Large intestine (tissue), 12 donors: Measurements from ENCODE around the gene ZNF827. TPM values are rescaled to one million over a fixed set of nuclear protein-coding genes. Genes with fewer than 3 reads are reported as not detected.
A peak's percentile ranks its signal among the peaks of the same experiment; 100 is the strongest.

Experiments
- DNase-seq, 2 donors: peaks; one replicate each; pipeline versions ENCODE4 v3.0.0 to v3.0.0-alpha.2; 2013
- H3K27ac ChIP-seq: one replicate; pipeline ENCODE4 v1.5.1; 2013; ENCODE audit warnings: low read length
- H3K27me3 ChIP-seq: 2 replicates; pipeline ENCODE4 v1.6.1; 2013; ENCODE audit warnings: low read length; ENCODE audit not compliant: control insufficient read depth, insufficient read depth
- H3K36me3 ChIP-seq: 2 replicates; pipeline ENCODE4 v1.6.1; 2013; ENCODE audit warnings: low read length; ENCODE audit not compliant: control insufficient read depth, insufficient read depth
- H3K4me1 ChIP-seq: one replicate; pipeline ENCODE4 v1.6.1; 2013; ENCODE audit warnings: low read length; ENCODE audit not compliant: control insufficient read depth, insufficient read depth
- H3K4me3 ChIP-seq: one replicate; pipeline ENCODE4 v1.5.1; 2013; ENCODE audit warnings: low read length
- H3K9me3 ChIP-seq: one replicate; pipeline ENCODE4 v1.6.1; 2013; ENCODE audit warnings: mild to moderate bottlenecking, low read depth, low read length, moderate library complexity; ENCODE audit not compliant: control insufficient read depth
- WGBS: methylation state at CpG from one replicate; pipeline ENCODE4 v1.1.5; 2013; ENCODE audit warnings: low lambda C conversion rate; ENCODE audit not compliant: insufficient coverage; 5-methylcytosine and 5-hydroxymethylcytosine counted together
- long read RNA-seq, 11 donors: transcript quantifications; one replicate each; lab custom pipeline, GENCODE V29; 2026
- polyA plus RNA-seq: library from polyadenylated mRNA; unstranded; fragments of 120-200 nt; gene quantifications from one replicate; pipeline ENCODE4 v1.2.1, GENCODE V29; 2013

ZNF827 gene
- polyA plus RNA-seq, result 34.2 TPM
- long read RNA-seq, donor 1, result 0 reads
- long read RNA-seq, donor 2, result 0 reads
- long read RNA-seq, donor 3, partial matches to known transcripts, result 8 of 8 reads
- long read RNA-seq, donor 3, other reads (novel, unspliced or antisense), result 0 of 8 reads
- long read RNA-seq, donor 4, result 0 reads
- long read RNA-seq, donor 5, result 0 reads
- long read RNA-seq, donor 6, full-length matches to known transcripts, result 2 of 2 reads
- long read RNA-seq, donor 6, partial matches to known transcripts, result 0 of 2 reads
- long read RNA-seq, donor 6, other reads (novel, unspliced or antisense), result 0 of 2 reads
- long read RNA-seq, donor 7, partial matches to known transcripts, result 7 of 7 reads
- long read RNA-seq, donor 7, other reads (novel, unspliced or antisense), result 0 of 7 reads
- long read RNA-seq, donor 8, partial matches to known transcripts, result 8 of 9 reads
- long read RNA-seq, donor 8, other reads (novel, unspliced or antisense), result 0 of 9 reads
- long read RNA-seq, donor 9, result 0 reads
- long read RNA-seq, donor 10, partial matches to known transcripts, result 8 of 8 reads
- long read RNA-seq, donor 10, other reads (novel, unspliced or antisense), result 0 of 8 reads
- long read RNA-seq, donor 11, result 0 reads

GRCh38 chr4:145938618-145939440 lies at the start of gene ZNF827:
TSS of gene ZNF827 (minus strand) at chr4:145938823. CDS start at chr4:145938407, 416 bp downstream.
- H3K27me3 ChIP-seq, result no peaks in the 10 kb centered on the region
- H3K4me3 ChIP-seq, result peak within 1 kb of the TSS; percentile 77
- H3K4me1 ChIP-seq, result peaks cover 15% of the 10 kb centered on the region
- peak; percentile 85 to 93 for DNase-seq
- H3K36me3 ChIP-seq, result no peaks in the 10 kb centered on the region
- peak within 1 kb of the TSS; percentile 89 for H3K27ac ChIP-seq
- 0% methylated on average over 1 of the region's 34 CpGs for WGBS
- peaks cover 3% of the 10 kb centered on the region for H3K9me3 ChIP-seq

DNA sequence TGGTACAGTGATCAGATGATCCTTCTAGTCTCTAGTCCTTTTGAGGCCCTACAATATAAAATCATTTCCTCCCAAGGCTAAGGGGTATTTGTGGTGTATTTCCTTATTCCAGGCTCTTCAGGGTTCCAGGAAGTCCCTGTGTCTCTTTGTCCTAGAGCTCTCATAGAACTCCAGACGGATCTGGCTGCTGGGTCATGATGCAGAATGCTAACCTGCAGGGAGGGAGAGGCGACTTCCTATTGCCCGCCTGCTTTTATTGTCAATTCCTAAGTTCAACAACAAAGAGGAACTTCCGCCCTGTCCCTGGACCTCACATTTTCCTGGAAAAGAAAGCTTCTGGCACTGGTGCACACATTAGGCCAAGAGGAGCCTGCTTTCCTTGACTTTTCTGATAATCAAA lies 45.9 kb upstream of the ZNF827 start:
- Histone ChIP-seq H3K27ac (no peak overlapping the region), H3K4me1 (no peaks in the 10 kb centered on the region), H3K27me3 (no peaks in the 10 kb centered on the region), H3K9me3 (no peaks in the 10 kb centered on the region), H3K4me3 (no peak overlapping the region), H3K36me3 (no peaks in the 10 kb centered on the region)
- no CpG with 5 or more reads among the region's 4 CpGs for WGBS
- peak in 1 of 2 donors; percentile 3 for DNase-seq

DNA sequence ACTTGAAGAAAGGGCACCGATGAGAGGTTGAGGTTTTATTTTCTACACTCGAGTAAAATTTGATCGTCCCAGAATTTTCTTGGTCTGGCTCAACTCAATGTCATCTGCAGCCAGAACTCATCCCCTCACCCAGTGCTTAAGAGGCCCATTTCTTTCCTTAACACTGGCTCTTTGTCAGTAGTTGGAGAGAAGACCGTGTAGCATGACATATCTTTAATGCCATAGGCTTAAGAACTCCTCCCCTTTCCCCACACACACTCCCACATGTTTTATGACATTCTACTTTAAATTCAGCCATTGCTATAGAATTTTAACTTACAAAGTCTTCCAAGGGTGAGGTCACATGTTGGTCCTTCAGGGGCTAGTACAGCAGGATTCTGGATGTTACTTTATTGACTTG lies 44.2 kb upstream of the ZNF827 start:
- no peaks in the 10 kb centered on the region for H3K36me3 ChIP-seq
- no peak overlapping the region for H3K27ac ChIP-seq
- no peak overlapping the region for H3K4me3 ChIP-seq
- 72% methylated on average over 2 of the region's 4 CpGs for WGBS
- no peaks in the 10 kb centered on the region for H3K9me3 ChIP-seq
- H3K4me1 ChIP-seq, result no peaks in the 10 kb centered on the region
- DNase-seq, result no peak
- H3K27me3 ChIP-seq, result no peaks in the 10 kb centered on the region

GRCh38 chr4:145979160-145979559 lies 40.5 kb upstream of the ZNF827 start:
- no peaks in the 10 kb centered on the region for H3K9me3 ChIP-seq
- no peaks in the 10 kb centered on the region for H3K36me3 ChIP-seq
- DNase-seq, result no peak
- no peak overlapping the region for H3K4me3 ChIP-seq
- no peak overlapping the region for H3K27ac ChIP-seq
- H3K27me3 ChIP-seq, result no peaks in the 10 kb centered on the region
- H3K4me1 ChIP-seq, result no peaks in the 10 kb centered on the region
- WGBS, result no CpG with 5 or more reads among the region's 3 CpGs

DNA sequence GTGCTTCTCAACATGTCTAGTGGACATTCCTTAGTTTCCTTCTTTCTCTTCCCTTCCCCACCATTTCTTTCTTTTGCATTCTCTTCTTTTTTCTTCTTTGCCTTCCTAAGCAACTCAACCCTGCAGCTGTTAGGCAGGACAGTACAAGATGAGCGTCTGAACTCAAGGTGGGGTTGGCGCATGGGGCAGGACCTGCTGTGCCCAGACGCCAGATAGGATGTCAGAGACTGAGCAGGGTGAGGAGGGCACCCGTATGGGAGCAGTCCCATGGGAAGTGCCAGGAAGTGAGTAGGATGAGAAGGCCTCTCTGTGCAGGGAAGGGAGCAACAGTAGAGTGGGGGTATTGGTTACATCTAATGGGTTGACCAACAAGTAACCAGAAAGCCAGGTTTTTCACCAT lies 38.1 kb upstream of the ZNF827 start:
- no peaks in the 10 kb centered on the region for H3K9me3 ChIP-seq
- no peak overlapping the region for H3K27ac ChIP-seq
- H3K4me3 ChIP-seq, result no peak overlapping the region
- no peak for DNase-seq
- no peaks in the 10 kb centered on the region for H3K27me3 ChIP-seq
- WGBS, result no CpG with 5 or more reads among the region's 4 CpGs
- no peaks in the 10 kb centered on the region for H3K4me1 ChIP-seq
- no peaks in the 10 kb centered on the region for H3K36me3 ChIP-seq

GRCh38 chr4:145960012-145960411 lies 21.4 kb upstream of the ZNF827 start:
- no peak for DNase-seq
- Histone ChIP-seq H3K27ac (no peak overlapping the region), H3K36me3 (no peaks in the 10 kb centered on the region), H3K27me3 (no peaks in the 10 kb centered on the region), H3K4me3 (no peak overlapping the region), H3K9me3 (no peaks in the 10 kb centered on the region), H3K4me1 (no peaks in the 10 kb centered on the region)
- WGBS, result no CpG with 5 or more reads among the region's 2 CpGs

DNA sequence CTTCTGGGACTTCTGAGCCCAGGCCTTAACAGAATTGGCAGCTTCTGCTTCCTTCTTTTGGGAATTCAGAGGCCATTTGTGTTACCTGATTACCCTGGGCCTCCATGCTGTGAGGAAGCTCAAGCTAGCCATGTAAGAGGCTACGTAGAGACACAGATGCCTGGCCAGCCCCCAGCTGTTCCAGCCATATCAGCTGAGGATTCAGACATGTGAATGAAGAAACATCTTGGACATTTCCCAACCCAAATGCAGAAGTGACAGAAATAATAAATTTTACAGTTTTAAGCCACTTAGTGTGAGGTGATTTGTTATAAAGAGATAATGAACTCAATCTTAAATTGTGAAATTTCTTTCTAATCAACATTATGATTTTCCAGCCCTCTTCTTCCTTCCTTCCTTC lies 18.7 kb upstream of the ZNF827 start:
- Histone ChIP-seq H3K36me3 (no peaks in the 10 kb centered on the region), H3K27ac (no peak overlapping the region), H3K4me3 (no peak overlapping the region), H3K27me3 (no peaks in the 10 kb centered on the region), H3K4me1 (no peaks in the 10 kb centered on the region), H3K9me3 (no peaks in the 10 kb centered on the region)
- no peak for DNase-seq
- WGBS, result no CpG with 5 or more reads among the region's 1 CpG

- peak; percentile 26 to 31 for DNase-seq
- Histone ChIP-seq H3K4me1 (no peaks in the 10 kb centered on the region), H3K36me3 (no peaks in the 10 kb centered on the region), H3K4me3 (no peak overlapping the region), H3K27ac (no peak overlapping the region), H3K9me3 (no peaks in the 10 kb centered on the region), H3K27me3 (no peaks in the 10 kb centered on the region)
- WGBS, result 0% methylated on average over 1 of the region's 3 CpGs
Measured at GRCh38 chr4:145956288-145956890, 17.8 kb upstream of the ZNF827 start.

DNA sequence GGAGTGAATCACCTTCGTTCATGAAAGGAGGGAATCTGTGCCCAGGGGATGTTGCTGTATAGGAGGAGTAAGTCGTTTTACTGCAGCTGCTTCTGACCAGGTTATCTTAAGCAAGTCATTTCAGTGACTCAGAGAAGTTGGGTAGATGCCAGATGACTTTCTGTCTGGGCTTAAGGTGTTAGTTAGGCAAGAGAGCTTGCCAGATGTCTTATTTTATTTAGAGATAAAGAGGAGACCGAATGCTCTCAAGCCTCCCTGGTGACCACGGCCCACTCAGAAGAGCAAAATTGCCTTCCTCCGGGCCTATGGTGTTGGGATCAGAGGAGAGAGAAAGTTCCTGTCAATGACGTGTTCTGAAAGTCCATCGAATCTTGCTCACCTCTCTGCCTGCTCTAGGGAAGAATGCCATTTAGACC lies 16.3 kb upstream of the ZNF827 start:
- H3K36me3 ChIP-seq, result no peaks in the 10 kb centered on the region
- H3K9me3 ChIP-seq, result no peaks in the 10 kb centered on the region
- H3K27ac ChIP-seq, result no peak overlapping the region
- H3K27me3 ChIP-seq, result no peaks in the 10 kb centered on the region
- H3K4me1 ChIP-seq, result no peaks in the 10 kb centered on the region
- DNase-seq, result no peak
- H3K4me3 ChIP-seq, result no peak overlapping the region
- no CpG with 5 or more reads among the region's 7 CpGs for WGBS

- no CpG with 5 or more reads among the region's 2 CpGs for WGBS
- no peak overlapping the region for H3K27ac ChIP-seq
- H3K4me1 ChIP-seq, result no peaks in the 10 kb centered on the region
- H3K36me3 ChIP-seq, result no peaks in the 10 kb centered on the region
- peaks cover 6% of the 10 kb centered on the region for H3K27me3 ChIP-seq
- H3K4me3 ChIP-seq, result no peak overlapping the region
- H3K9me3 ChIP-seq, result no peaks in the 10 kb centered on the region
- DNase-seq, result no peak
Measured at GRCh38 chr4:145951931-145952330, 13.3 kb upstream of the ZNF827 start.
